ENCODE results near the gene WNT3. TPM values are rescaled to one million over a fixed set of nuclear protein-coding genes. Genes with fewer than 3 reads are reported as not detected.

WNT3 gene
- total RNA-seq, 1 experiment from 2014 or later, result 8.8 TPM

DNA sequence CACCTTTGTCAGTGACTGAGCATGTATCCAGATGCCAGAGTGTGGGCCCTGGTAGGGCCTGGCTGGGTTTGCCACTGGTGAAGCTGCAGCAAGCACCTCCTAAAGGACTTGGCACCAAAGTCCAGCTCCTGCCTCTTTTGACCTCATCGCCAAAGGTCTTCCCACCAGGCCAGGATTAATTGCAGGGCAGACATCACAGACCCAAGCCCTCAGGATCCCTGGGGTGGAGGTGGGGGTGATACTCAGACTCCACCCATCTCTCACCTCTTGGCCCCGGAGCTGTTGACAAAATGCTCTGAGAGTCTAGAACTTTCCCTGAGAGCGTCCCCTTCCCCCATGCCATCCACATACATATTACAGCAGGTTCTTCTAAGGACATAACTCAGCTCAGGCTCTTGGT, 4.6 kb downstream of the WNT3 start:
- peaks cover 26% of the 10 kb centered on the region for H3K4me1 ChIP-seq
- Mint-ChIP-seq H3K9me3 (ENCODE audit: unreplicated experiment) (no peaks in the 10 kb centered on the region), H3K36me3 (ENCODE audit: insufficient read depth, unreplicated experiment) (no peaks in the 10 kb centered on the region), H3K4me1 (ENCODE audit: low read depth, unreplicated experiment) (no peaks in the 10 kb centered on the region), H3K27ac (ENCODE audit: unreplicated experiment) (no peak overlapping the region), H3K27me3 (ENCODE audit: insufficient read depth, unreplicated experiment) (peaks cover 3% of the 10 kb centered on the region), H3K4me3 (ENCODE audit: unreplicated experiment) (no peak overlapping the region)
- H3K9me3 ChIP-seq, result no peaks in the 10 kb centered on the region
- H3K36me3 ChIP-seq (ENCODE audit: control insufficient read depth, insufficient read depth, low read length), result no peaks in the 10 kb centered on the region; the same call in 1 of the 2 replicates
- CTCF ChIA-PET, result no interaction called here
- POLR2A ChIA-PET, result no interaction called here
- no peaks in the 10 kb centered on the region for H3K27me3 ChIP-seq (replicated peaks; ENCODE audit: control insufficient read depth, insufficient read depth, low read length)
- no TSS peak for BruUV-seq (replicated peaks)
- TF ChIP-seq, protein P1, sequence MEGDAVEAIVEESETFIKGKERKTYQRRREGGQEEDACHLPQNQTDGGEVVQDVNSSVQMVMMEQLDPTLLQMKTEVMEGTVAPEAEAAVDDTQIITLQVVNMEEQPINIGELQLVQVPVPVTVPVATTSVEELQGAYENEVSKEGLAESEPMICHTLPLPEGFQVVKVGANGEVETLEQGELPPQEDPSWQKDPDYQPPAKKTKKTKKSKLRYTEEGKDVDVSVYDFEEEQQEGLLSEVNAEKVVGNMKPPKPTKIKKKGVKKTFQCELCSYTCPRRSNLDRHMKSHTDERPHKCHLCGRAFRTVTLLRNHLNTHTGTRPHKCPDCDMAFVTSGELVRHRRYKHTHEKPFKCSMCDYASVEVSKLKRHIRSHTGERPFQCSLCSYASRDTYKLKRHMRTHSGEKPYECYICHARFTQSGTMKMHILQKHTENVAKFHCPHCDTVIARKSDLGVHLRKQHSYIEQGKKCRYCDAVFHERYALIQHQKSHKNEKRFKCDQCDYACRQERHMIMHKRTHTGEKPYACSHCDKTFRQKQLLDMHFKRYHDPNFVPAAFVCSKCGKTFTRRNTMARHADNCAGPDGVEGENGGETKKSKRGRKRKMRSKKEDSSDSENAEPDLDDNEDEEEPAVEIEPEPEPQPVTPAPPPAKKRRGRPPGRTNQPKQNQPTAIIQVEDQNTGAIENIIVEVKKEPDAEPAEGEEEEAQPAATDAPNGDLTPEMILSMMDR (IDR thresholded peaks at IDR 0.05; ENCODE audit: insufficient read depth in 1 of 2, low read depth in 1 of 2, low read length in 1 of 2, severe bottlenecking in 1 of 2, unreplicated experiment in 1 of 2), result no peak
- DNase-seq, result no peak
- intact Hi-C loops (cut with micrococcal nuclease; ENCODE audit: unreplicated experiment), result no loop called here
- no peak overlapping the region for H3K4me3 ChIP-seq (ENCODE audit: low read depth, low read length)

DNA sequence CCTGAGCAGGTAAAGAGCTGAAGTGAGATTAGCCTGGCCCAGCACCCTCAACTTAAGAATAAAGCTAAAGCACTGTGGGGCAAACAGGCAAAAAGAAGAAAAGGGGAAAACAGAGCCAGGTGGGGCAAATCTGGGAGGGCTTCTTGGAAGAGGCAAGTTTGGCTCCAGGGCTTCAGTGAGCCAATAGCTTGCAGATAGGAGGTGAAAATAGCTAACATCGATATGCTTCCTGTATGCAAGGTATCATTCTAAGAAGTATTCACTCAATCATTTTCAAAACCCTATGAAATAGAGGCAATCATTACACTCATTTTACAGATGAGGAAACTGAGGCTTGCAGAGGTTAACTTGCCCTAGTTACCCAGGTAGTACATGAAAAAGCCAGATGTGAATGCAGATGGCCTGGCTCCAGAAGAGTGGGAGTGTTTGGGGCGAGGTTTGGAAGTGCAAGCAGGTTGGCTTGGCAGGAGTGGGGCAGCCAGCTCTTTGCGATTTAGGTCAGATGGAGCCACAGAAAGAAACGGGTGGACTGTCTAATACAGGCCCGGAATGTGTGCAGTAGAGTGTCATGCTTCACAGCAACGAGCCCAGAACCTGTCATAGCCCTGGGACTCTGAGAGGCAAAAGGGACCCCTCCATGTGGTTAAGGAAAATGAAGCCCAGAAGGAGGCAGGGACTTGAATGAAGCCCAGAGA, 5.7 kb downstream of the WNT3 start:
- Histone ChIP-seq H3K4me1 (peaks cover 23% of the 10 kb centered on the region; the same call in 1 of the 2 replicates), H3K9me3 (no peaks in the 10 kb centered on the region), H3K4me3 (ENCODE audit: low read depth, low read length) (no peak overlapping the region), H3K36me3 (ENCODE audit: control insufficient read depth, insufficient read depth, low read length) (no peaks in the 10 kb centered on the region; the same call in 1 of the 2 replicates), H3K27me3 (replicated peaks; ENCODE audit: control insufficient read depth, insufficient read depth, low read length) (no peaks in the 10 kb centered on the region)
- intact Hi-C loops (cut with micrococcal nuclease; ENCODE audit: unreplicated experiment), result no loop called here
- Mint-ChIP-seq H3K4me3 (ENCODE audit: unreplicated experiment) (no peak overlapping the region), H3K36me3 (ENCODE audit: insufficient read depth, unreplicated experiment) (no peaks in the 10 kb centered on the region), H3K9me3 (ENCODE audit: unreplicated experiment) (no peaks in the 10 kb centered on the region), H3K4me1 (ENCODE audit: low read depth, unreplicated experiment) (no peaks in the 10 kb centered on the region), H3K27me3 (ENCODE audit: insufficient read depth, unreplicated experiment) (peaks cover 3% of the 10 kb centered on the region), H3K27ac (ENCODE audit: unreplicated experiment) (no peak overlapping the region)
- POLR2A ChIA-PET, result no interaction called here
- no peak for DNase-seq
- TF ChIP-seq, protein P1 (IDR thresholded peaks at IDR 0.05; ENCODE audit: insufficient read depth in 1 of 2, low read depth in 1 of 2, low read length in 1 of 2, severe bottlenecking in 1 of 2, unreplicated experiment in 1 of 2), result no peak
- CTCF ChIA-PET, result interaction anchor here (0.6 to 1.2 kb wide), 3 partner anchors 16 to 64 kb away, joined by 3 to 5 read pairs (median 3); partner anchors contain the start of gene WNT9B
- no TSS peak for BruUV-seq (replicated peaks)

DNA sequence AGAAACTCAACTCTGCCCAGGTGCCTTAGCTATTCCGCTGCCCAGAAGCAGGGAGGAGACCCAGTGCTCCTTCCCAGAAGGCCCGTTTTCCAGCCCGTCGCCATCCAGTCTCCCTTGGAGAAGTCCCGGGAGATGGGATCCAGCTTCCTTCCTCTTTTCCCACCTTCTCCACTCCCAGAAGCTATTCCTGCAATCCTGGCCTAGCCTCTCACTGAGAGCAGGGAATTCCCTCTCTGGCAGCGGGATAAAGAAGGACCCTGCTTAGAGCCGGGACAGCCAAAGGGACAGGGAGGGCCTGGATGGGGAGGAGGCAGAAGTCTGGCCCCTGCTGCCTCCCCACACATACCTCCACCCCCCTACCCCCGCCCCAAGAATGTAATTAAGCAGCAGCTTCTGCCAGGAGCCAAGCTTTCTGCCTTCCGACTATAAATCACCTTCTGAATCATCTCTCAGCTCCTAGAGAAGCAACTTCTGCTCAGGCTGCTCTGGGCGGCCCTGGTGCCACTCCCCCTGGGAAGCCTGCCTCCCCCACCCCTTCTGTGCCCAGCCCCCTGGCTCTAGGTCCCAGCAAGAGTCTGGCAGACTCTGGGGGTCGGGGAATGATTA, 6.4 kb downstream of the WNT3 start:
- POLR2A ChIA-PET, result no interaction called here

More for the DNA sequence above, 6.4 kb downstream of the WNT3 start:
- BruUV-seq (replicated peaks), result no TSS peak
- no peak overlapping the region for H3K4me3 Mint-ChIP-seq (ENCODE audit: unreplicated experiment)
- intact Hi-C loops (cut with micrococcal nuclease; ENCODE audit: unreplicated experiment), result no loop called here
- Histone ChIP-seq H3K4me3 (ENCODE audit: low read depth, low read length) (no peak overlapping the region), H3K9me3 (no peaks in the 10 kb centered on the region), H3K36me3 (ENCODE audit: control insufficient read depth, insufficient read depth, low read length) (no peaks in the 10 kb centered on the region; the same call in 1 of the 2 replicates), H3K4me1 (peaks cover 23% of the 10 kb centered on the region; the same call in 1 of the 2 replicates), H3K27me3 (replicated peaks; ENCODE audit: control insufficient read depth, insufficient read depth, low read length) (no peaks in the 10 kb centered on the region)
- no peak overlapping the region for H3K27ac Mint-ChIP-seq (ENCODE audit: unreplicated experiment)
- H3K36me3 Mint-ChIP-seq (ENCODE audit: insufficient read depth, unreplicated experiment), result no peaks in the 10 kb centered on the region
- no peaks in the 10 kb centered on the region for H3K9me3 Mint-ChIP-seq (ENCODE audit: unreplicated experiment)
- DNase-seq, result no peak
- TF ChIP-seq, protein P1 (IDR thresholded peaks at IDR 0.05; ENCODE audit: insufficient read depth in 1 of 2, low read depth in 1 of 2, low read length in 1 of 2, severe bottlenecking in 1 of 2, unreplicated experiment in 1 of 2), result no peak
- no peaks in the 10 kb centered on the region for H3K4me1 Mint-ChIP-seq (ENCODE audit: low read depth, unreplicated experiment)
- CTCF ChIA-PET, result interaction anchor here (0.5 to 1.2 kb wide), 4 partner anchors 16 to 65 kb away, joined by 3 to 5 read pairs (median 3); partner anchors contain the start of gene WNT9B
- H3K27me3 Mint-ChIP-seq (ENCODE audit: insufficient read depth, unreplicated experiment), result peaks cover 2% of the 10 kb centered on the region
